Testis (tissue), 2 donors: ENCODE data around the gene ROBO1.

Experiments used
- POLR2A ChIP-seq: fragments of 450-650 bp; IDR thresholded peaks from one replicate; pipeline ENCODE4 v1.6.1; 2017; ENCODE audit warnings: antibody characterized with exemption, mild to moderate bottlenecking, moderate library complexity
- TF ChIP-seq, protein P1 (sequence below), 3 experiments: fragments of 450-650 bp in 2 of 3; fragments of 200-600 bp in 1 of 3; sonication (generic) in 1 of 3; IDR thresholded peaks; one replicate each; pipeline ENCODE4 v1.5.1; 2016 to 2019; ENCODE audit warnings: antibody characterized with exemption in 3 of 3, mild to moderate bottlenecking in 2 of 3, moderate library complexity in 1 of 3

DNA sequence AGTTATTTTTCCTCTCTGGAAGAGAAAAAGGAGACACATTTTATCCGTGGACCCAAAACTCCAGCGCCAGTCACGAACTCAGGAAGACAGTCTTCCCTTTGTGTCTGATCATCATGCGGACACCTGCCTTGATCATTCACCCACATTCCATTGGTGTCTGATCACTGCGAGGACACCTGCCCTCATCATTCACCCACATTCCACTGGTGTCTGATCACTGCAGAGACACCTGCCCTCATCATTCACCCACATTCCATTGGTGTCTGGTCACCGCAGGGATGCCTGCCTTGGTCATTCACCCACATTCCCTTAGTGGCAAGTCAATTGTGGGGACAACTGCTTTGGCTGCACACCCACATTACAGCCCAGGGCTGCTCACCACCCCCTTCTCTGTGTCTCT, 148.9 kb downstream of the ROBO1 start:
- TF ChIP-seq, protein P1, sequence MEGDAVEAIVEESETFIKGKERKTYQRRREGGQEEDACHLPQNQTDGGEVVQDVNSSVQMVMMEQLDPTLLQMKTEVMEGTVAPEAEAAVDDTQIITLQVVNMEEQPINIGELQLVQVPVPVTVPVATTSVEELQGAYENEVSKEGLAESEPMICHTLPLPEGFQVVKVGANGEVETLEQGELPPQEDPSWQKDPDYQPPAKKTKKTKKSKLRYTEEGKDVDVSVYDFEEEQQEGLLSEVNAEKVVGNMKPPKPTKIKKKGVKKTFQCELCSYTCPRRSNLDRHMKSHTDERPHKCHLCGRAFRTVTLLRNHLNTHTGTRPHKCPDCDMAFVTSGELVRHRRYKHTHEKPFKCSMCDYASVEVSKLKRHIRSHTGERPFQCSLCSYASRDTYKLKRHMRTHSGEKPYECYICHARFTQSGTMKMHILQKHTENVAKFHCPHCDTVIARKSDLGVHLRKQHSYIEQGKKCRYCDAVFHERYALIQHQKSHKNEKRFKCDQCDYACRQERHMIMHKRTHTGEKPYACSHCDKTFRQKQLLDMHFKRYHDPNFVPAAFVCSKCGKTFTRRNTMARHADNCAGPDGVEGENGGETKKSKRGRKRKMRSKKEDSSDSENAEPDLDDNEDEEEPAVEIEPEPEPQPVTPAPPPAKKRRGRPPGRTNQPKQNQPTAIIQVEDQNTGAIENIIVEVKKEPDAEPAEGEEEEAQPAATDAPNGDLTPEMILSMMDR (IDR thresholded peaks at IDR 0.05): no peak
- no peak for TF ChIP-seq POLR2A
